ENCODE data around the gene PSMD4.
"Not testable (repeated sequence)": the region's sequence is repeated elsewhere in the genome, so short reads cannot be mapped to it uniquely, and the experiment has no call there.

Gene PSMD4

GRCh38 chr1:151254217-151255213, at the start of gene PSMD4:
Gene PSMD4 (plus strand): TSS chr1:151254734. CDS start chr1:151254783, 49 bp downstream.
- DNase-seq = peak; percentile 89

- not testable (repeated sequence) for DNase-seq
Observed at GRCh38 chr1:151205381-151205965, 49.1 kb upstream of the PSMD4 start.

- no peak for DNase-seq
Observed at GRCh38 chr1:151210830-151211229, 43.7 kb upstream of the PSMD4 start.

GRCh38 chr1:151211972-151212705, 42.4 kb upstream of the PSMD4 start:
- DNase-seq = no peak

GRCh38 chr1:151213560-151213959, 41.0 kb upstream of the PSMD4 start:
- DNase-seq = no peak

GRCh38 chr1:151221616-151222015, 32.9 kb upstream of the PSMD4 start:
- DNase-seq = no peak

GRCh38 chr1:151222130-151222529, 32.4 kb upstream of the PSMD4 start:
- DNase-seq = no peak

GRCh38 chr1:151235235-151235634, 19.3 kb upstream of the PSMD4 start:
- DNase-seq = no peak

- no peak for DNase-seq
Observed at GRCh38 chr1:151237678-151238466, 16.7 kb upstream of the PSMD4 start.

GRCh38 chr1:151238467-151238739, 16.1 kb upstream of the PSMD4 start:
- DNase-seq = no peak

- DNase-seq = no peak
Observed at GRCh38 chr1:151242442-151242841, 12.1 kb upstream of the PSMD4 start.

- no peak for DNase-seq
Observed at GRCh38 chr1:151243683-151244216, 10.8 kb upstream of the PSMD4 start.

GRCh38 chr1:151246786-151247185, 7.7 kb upstream of the PSMD4 start:
- DNase-seq = no peak

- DNase-seq = no peak
Observed at GRCh38 chr1:151251656-151252470, 2.7 kb upstream of the PSMD4 start.

GRCh38 chr1:151255381-151255780, 847 bp downstream of the PSMD4 start:
- no peak for DNase-seq

GRCh38 chr1:151259351-151259750, 4.8 kb downstream of the PSMD4 start:
- no peak for DNase-seq

- DNase-seq = no peak
Observed at GRCh38 chr1:151265446-151266236, 11.1 kb downstream of the PSMD4 start.

- no peak for DNase-seq
Observed at GRCh38 chr1:151266315-151266714, 11.8 kb downstream of the PSMD4 start.

- no peak for DNase-seq
Observed at GRCh38 chr1:151266821-151267220, 12.3 kb downstream of the PSMD4 start.

- DNase-seq = no peak
Observed at GRCh38 chr1:151267760-151268159, 13.2 kb downstream of the PSMD4 start.
